ENCODE measurements around the gene ITIH4.
"Not testable (repeated sequence)": the region's sequence is repeated elsewhere in the genome, so short reads cannot be mapped to it uniquely, and the experiment has no call there.

Gene ITIH4

DNA sequence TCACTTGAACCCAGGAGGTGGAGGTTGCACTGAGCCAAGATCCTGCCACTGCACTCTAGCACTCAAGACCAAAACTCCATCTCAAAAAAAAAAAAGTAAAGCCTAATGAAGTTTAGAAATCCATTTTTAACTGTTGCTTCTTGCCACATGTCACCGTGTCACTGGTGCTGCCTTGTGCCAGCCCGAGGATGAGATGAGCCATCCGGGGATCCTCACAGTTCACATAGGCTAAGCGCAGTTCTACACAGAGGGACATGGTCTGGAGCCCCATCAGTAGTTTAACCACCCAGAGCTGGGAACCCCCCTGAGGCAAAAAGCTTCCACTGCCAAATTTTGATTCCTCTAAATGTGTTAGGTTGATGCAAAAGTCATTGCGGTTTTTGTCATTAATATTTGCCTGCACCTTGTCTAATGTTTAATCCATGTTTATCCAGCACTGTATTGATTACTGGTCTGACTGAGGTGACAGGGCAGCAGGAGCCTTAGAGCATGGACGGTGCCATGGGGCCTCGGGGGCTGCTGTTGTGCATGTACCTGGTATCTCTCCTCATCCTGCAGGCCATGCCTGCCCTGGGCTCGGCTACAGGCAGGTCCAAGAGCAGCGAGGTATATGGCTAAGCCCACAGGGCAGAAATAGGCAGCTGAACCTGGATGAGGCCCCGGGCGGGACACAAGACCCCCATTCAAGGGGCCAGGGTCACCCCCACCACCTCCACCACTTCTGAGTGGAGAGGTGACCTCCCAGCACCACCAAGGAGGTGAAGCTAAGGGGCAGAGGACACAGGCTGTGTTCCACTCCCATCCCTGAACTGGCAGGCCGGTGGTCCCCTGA lies 53.1 kb downstream of the ITIH4 start, which contains the start of gene ITIH1:
ITIH1 (plus strand) TSS at position 473 of the 832 bp plus-strand sequence; CDS start at position 490, 17 bp downstream.
- H3K4me3 ChIP-seq (ENCODE audit: low read length), result no peak within 1 kb of the TSS
- no peak for DNase-seq (ENCODE audit: low read depth)
- TF ChIP-seq CTCF (IDR thresholded peaks at IDR 0.05; ENCODE audit: insufficient read depth, low read depth, low read length, missing control alignments), result no peak

GRCh38 chr3:52776486-52776885 lies 54.0 kb downstream of the ITIH4 start:
- peak; percentile 11 for DNase-seq (ENCODE audit: low read depth)

GRCh38 chr3:52775877-52776276 lies 54.6 kb downstream of the ITIH4 start:
- DNase-seq (ENCODE audit: low read depth), result no peak

More at GRCh38 chr3:52776486-52776885, 54.0 kb downstream of the ITIH4 start:
- not testable (repeated sequence) for H3K4me3 ChIP-seq (ENCODE audit: low read length)

GRCh38 chr3:52774901-52775864 lies 55.3 kb downstream of the ITIH4 start:
- no peak for DNase-seq (ENCODE audit: low read depth)
- no peak for TF ChIP-seq CTCF (IDR thresholded peaks at IDR 0.05; ENCODE audit: insufficient read depth, low read depth, low read length, missing control alignments)
- no peak overlapping the region for H3K4me3 ChIP-seq (ENCODE audit: low read length)

More at GRCh38 chr3:52775877-52776276, 54.6 kb downstream of the ITIH4 start:
- TF ChIP-seq CTCF (IDR thresholded peaks at IDR 0.05; ENCODE audit: insufficient read depth, low read depth, low read length, missing control alignments), result no peak
- H3K4me3 ChIP-seq (ENCODE audit: low read length), result no peak overlapping the region

DNA sequence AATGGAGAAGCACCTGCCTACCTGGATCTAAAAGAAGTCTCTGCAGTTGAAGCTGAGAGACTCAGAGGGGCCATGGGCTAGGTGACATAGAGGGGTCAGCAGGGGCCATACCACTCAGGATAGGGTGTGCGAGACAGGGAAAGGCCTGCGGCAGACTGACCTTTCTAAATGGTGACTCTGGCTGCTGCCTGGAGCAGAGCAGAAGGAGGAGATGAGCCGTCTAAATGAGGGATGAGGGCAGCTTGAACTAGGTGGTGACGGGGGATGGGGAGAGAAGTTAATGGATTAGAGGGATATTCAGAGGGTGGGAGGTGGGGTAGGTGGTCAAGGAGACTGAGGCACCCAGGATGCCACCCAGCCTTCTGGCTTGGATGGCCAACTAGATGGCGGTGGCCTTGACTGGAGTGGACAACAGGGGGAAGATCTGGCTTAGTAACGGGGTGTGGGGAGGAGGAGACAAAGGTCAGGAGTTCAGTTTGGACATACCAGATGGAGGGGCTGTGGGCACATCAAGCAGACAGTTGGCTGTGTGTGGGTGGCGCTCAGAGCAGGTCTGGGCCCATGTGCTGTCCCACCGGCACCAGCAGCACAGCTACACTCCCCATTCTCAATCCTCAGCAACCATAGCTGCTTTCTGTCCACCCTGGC lies 56.3 kb downstream of the ITIH4 start:
- H3K4me3 ChIP-seq (ENCODE audit: low read length), result no peak overlapping the region
- DNase-seq (ENCODE audit: low read depth), result no peak
- no peak for TF ChIP-seq CTCF (IDR thresholded peaks at IDR 0.05; ENCODE audit: insufficient read depth, low read depth, low read length, missing control alignments)

DNA sequence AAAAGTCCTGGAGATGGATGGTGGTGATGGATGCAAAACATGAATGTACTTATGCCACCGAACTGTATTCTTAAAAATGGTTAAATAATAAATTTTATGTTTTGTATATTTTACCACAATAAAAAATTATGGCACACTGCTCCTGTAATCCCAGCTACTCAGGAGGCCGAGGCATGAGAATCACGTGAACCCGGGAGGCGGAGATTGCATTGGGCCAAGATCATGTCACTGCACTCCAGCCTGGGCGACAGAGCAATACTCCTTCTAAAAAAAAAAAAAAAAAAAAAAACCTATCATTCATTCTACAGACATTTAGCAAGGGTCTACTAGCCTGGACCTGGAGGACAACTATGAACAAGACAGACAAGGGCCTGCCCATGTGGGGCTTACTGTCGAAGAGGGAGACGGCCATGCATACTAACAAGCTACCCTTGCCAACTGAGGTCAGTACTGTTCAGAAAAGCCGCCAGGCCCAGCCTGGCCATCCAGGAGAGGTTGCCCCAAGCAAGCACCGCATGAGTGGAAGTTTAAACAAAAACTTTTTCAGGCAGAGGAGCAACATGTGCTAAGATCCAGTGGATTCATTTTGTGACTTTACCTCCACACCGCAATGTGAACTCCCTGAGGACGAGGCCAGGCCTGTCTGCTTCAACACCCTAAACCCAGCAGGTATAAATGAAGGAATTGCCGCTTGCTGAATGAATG lies 57.0 kb downstream of the ITIH4 start:
- TF ChIP-seq CTCF (IDR thresholded peaks at IDR 0.05; ENCODE audit: insufficient read depth, low read depth, low read length, missing control alignments), result no peak
- no peak for DNase-seq (ENCODE audit: low read depth)
- no peak overlapping the region for H3K4me3 ChIP-seq (ENCODE audit: low read length)

Measured in epithelial cell of esophagus (primary cell).